Measurements from ENCODE around the gene FGFR4. TPM values are rescaled to one million over a fixed set of nuclear protein-coding genes. Genes with fewer than 3 reads are reported as not detected.

Gene FGFR4
- polyA plus RNA-seq, 1 of the 3 experiments (the other 2 are of a cell fraction): 5.6 TPM

DNA sequence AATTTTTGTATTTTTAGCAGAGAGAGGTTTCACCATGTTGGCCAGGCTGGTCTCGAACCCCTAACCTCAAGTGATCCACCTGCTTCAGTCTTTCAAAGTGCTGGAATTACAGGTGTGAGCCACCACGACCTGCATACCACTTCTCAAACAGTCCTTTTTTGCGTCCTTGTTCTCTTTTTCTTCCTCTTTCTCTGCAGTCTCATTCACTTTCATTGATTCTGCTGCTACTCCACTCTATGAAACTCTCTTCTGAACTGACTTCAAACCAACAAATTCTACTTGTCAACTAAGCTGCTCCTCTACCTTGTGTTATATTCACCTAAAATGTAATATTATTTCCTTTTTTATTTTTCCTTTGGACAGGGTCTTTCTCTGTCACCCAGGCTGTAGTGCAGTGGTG, 54.8 kb downstream of the FGFR4 start:
- 93% methylated on average over 3 of the region's 3 CpGs for WGBS (ENCODE audit: low lambda C conversion rate)
- Histone ChIP-seq H4K20me1 (ENCODE audit: insufficient read depth) (peaks cover 3% of the 10 kb centered on the region; the same call in 1 of the 2 replicates), H3K27ac (ENCODE audit: low read depth in 2 of 2, low read length in 1 of 2) (no peak overlapping the region), H3F3A (replicated peaks; ENCODE audit: insufficient read depth) (peaks cover 4% of the 10 kb centered on the region), H3K9me3 (no peaks in the 10 kb centered on the region), H3K4me1 (ENCODE audit: control insufficient read depth in 1 of 2, insufficient read depth in 2 of 2, low read depth in 1 of 2, low read length in 1 of 2) (peaks cover 0 to 2% of the 10 kb centered on the region in 2 experiments; a peak in 2 of 4 replicates), H2AFZ (ENCODE audit: low read depth) (no peak overlapping the region), H3K79me2 (ENCODE audit: insufficient read depth) (peaks cover 98% of the 10 kb centered on the region), H3K9ac (no peak overlapping the region), H3K9me2 (no peaks in the 10 kb centered on the region), H3K36me3 (replicated peaks in 1 of 2; ENCODE audit: control insufficient read depth in 1 of 2, insufficient read depth in 2 of 2, low read length in 1 of 2) (peaks cover 19 to 52% of the 10 kb centered on the region in 2 experiments), H3K4me2 (no peak overlapping the region), H3K27me3 (ENCODE audit: insufficient read depth) (no peaks in the 10 kb centered on the region), H3K4me3 (ENCODE audit: low read depth in 2 of 2, low read length in 1 of 2) (no peak overlapping the region)
- TF ChIP-seq RCOR1 (IDR thresholded peaks at IDR 0.05; ENCODE audit: low read length): no peak
- TF ChIP-seq PBX3 (IDR thresholded peaks at IDR 0.05): no peak
- TF ChIP-seq RXRA (IDR thresholded peaks at IDR 0.05; ENCODE audit: borderline replicate concordance, low read depth): no peak
- no peak for TF ChIP-seq NRF1 (IDR thresholded peaks at IDR 0.05; ENCODE audit: low read depth, low read length)
- ChIA-PET CTCF (interaction anchor here (0.9 to 1.7 kb wide), 2 partner anchors 28 to 37 kb away, joined by 3 to 4 read pairs; no protein-coding TSS in a partner anchor), POLR2A (interaction anchor here (0.5 kb wide), 1 partner anchor 24 kb away, joined by 5 read pairs; no protein-coding TSS in a partner anchor)
- DNase-seq: no peak

GRCh38 chr5:177142098-177142611, 55.4 kb downstream of the FGFR4 start:
- POLR2A ChIA-PET: no interaction called here

More at GRCh38 chr5:177142098-177142611, 55.4 kb downstream of the FGFR4 start:
- H3K4me3 ChIP-seq (ENCODE audit: low read depth in 2 of 2, low read length in 1 of 2): no peak overlapping the region
- no peaks in the 10 kb centered on the region for H3K9me2 ChIP-seq
- peaks cover 3% of the 10 kb centered on the region; the same call in 1 of the 2 replicates for H4K20me1 ChIP-seq (ENCODE audit: insufficient read depth)
- DNase-seq: no peak
- no peak overlapping the region for H3K4me2 ChIP-seq
- 93% methylated on average over 2 of the region's 2 CpGs for WGBS (ENCODE audit: low lambda C conversion rate)
- peaks cover 4% of the 10 kb centered on the region for H3F3A ChIP-seq (replicated peaks; ENCODE audit: insufficient read depth)
- no peak overlapping the region for H2AFZ ChIP-seq (ENCODE audit: low read depth)
- no peaks in the 10 kb centered on the region; a peak in 1 of 4 replicates for H3K4me1 ChIP-seq (ENCODE audit: control insufficient read depth in 1 of 2, insufficient read depth in 2 of 2, low read depth in 1 of 2, low read length in 1 of 2)
- no peaks in the 10 kb centered on the region for H3K27me3 ChIP-seq (ENCODE audit: insufficient read depth)
- no peaks in the 10 kb centered on the region for H3K9me3 ChIP-seq
- CTCF ChIA-PET: no interaction called here
- no peak for TF ChIP-seq PBX3 (IDR thresholded peaks at IDR 0.05)
- TF ChIP-seq, protein P1, sequence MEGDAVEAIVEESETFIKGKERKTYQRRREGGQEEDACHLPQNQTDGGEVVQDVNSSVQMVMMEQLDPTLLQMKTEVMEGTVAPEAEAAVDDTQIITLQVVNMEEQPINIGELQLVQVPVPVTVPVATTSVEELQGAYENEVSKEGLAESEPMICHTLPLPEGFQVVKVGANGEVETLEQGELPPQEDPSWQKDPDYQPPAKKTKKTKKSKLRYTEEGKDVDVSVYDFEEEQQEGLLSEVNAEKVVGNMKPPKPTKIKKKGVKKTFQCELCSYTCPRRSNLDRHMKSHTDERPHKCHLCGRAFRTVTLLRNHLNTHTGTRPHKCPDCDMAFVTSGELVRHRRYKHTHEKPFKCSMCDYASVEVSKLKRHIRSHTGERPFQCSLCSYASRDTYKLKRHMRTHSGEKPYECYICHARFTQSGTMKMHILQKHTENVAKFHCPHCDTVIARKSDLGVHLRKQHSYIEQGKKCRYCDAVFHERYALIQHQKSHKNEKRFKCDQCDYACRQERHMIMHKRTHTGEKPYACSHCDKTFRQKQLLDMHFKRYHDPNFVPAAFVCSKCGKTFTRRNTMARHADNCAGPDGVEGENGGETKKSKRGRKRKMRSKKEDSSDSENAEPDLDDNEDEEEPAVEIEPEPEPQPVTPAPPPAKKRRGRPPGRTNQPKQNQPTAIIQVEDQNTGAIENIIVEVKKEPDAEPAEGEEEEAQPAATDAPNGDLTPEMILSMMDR (IDR thresholded peaks at IDR 0.05): no peak
- no peak for TF ChIP-seq FOXM1 (IDR thresholded peaks at IDR 0.05; ENCODE audit: low read depth)
- TF ChIP-seq TEAD4 (IDR thresholded peaks at IDR 0.05; ENCODE audit: borderline replicate concordance, insufficient read depth): no peak
- TF ChIP-seq GABPA (IDR thresholded peaks at IDR 0.05; ENCODE audit: low read depth): no peak
- TF ChIP-seq REST (IDR thresholded peaks at IDR 0.05; ENCODE audit: low read depth, low read length): no peak
- H3K27ac ChIP-seq (ENCODE audit: low read depth in 2 of 2, low read length in 1 of 2): no peak overlapping the region
- peaks cover 14 to 49% of the 10 kb centered on the region in 2 experiments for H3K36me3 ChIP-seq (replicated peaks in 1 of 2; ENCODE audit: control insufficient read depth in 1 of 2, insufficient read depth in 2 of 2, low read length in 1 of 2)
- H3K79me2 ChIP-seq (ENCODE audit: insufficient read depth): peaks cover 97% of the 10 kb centered on the region
- H3K9ac ChIP-seq: no peak overlapping the region
